Measurements from ENCODE around the gene NDUFB7. TPM values are rescaled to one million over a fixed set of nuclear protein-coding genes. Genes with fewer than 3 reads are reported as not detected.

The NDUFB7 gene
- total RNA-seq, 1 donor from 2014 or later = 137 TPM

DNA sequence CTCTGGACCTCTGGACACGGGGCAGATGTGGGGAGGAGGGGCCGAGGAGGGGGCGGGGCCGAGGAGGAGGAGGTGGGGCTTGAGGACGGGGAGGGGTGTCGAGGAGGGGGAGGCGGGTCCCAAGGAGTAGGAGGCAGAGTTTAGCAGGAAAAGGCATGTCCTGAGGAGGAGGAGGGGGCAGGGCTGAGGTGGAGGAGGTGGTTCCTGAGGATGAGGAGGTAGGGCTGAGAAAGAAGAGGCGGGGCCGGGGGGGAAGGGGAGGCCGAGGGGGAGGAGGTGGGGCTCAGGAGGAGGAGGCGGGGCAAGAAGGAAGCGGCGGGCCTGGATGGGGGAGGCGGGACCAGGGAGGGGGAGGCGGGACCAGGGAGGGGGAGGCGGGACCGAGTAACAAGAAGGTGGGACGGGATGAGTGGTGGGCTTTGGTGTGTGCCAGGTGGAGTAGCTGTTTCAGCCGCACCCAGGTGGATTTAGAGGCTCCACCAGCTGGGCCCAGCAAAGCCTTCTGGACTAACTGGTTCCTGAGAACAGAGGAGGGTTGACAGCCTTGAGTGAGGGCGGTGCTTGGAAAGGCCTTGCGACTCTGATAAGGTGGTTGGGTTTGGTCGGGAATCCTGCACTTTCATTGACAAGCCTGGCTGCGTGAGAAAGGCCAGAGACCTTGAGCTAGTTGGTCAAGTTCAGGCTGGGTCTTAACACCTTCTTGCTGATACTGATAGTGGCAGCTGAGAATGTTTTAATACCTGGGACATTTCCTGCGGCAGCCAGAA lies 34.8 kb downstream of the NDUFB7 start:
- peaks cover 13% of the 10 kb centered on the region for H3K4me1 Mint-ChIP-seq (ENCODE audit: unreplicated experiment)
- no peaks in the 10 kb centered on the region for H3K27me3 Mint-ChIP-seq
- H3K36me3 Mint-ChIP-seq = peaks cover 3% of the 10 kb centered on the region
- DNase-seq (ENCODE audit: extremely low spot score, unreplicated experiment) = no peak
- H3K4me3 Mint-ChIP-seq = peak overlapping the region; percentile 74
- no peaks in the 10 kb centered on the region for H3K9me3 Mint-ChIP-seq
- no peak for TF ChIP-seq CTCF (conservative IDR thresholded peaks at IDR 0.05)
- H3K27ac Mint-ChIP-seq = peak overlapping the region; percentile 96

GRCh38 chr19:14533450-14533849 lies 38.4 kb downstream of the NDUFB7 start:
- H3K36me3 Mint-ChIP-seq = peaks cover 3% of the 10 kb centered on the region
- TF ChIP-seq CTCF (conservative IDR thresholded peaks at IDR 0.05) = no peak
- peaks cover 23% of the 10 kb centered on the region for H3K4me1 Mint-ChIP-seq (ENCODE audit: unreplicated experiment)
- no peak for DNase-seq (ENCODE audit: extremely low spot score, unreplicated experiment)
- H3K27ac Mint-ChIP-seq = no peak overlapping the region
- no peak overlapping the region for H3K4me3 Mint-ChIP-seq
- no peaks in the 10 kb centered on the region for H3K27me3 Mint-ChIP-seq
- no peaks in the 10 kb centered on the region for H3K9me3 Mint-ChIP-seq

- Mint-ChIP-seq H3K9me3 (no peaks in the 10 kb centered on the region), H3K36me3 (peaks cover 3% of the 10 kb centered on the region), H3K27ac (peak overlapping the region; percentile 10), H3K4me3 (peak overlapping the region; percentile 81), H3K4me1 (ENCODE audit: unreplicated experiment) (peaks cover 19% of the 10 kb centered on the region), H3K27me3 (no peaks in the 10 kb centered on the region)
- DNase-seq (ENCODE audit: extremely low spot score, unreplicated experiment) = no peak
- no peak for TF ChIP-seq CTCF (conservative IDR thresholded peaks at IDR 0.05)
Observed at GRCh38 chr19:14530506-14530905, 41.4 kb downstream of the NDUFB7 start.

DNA sequence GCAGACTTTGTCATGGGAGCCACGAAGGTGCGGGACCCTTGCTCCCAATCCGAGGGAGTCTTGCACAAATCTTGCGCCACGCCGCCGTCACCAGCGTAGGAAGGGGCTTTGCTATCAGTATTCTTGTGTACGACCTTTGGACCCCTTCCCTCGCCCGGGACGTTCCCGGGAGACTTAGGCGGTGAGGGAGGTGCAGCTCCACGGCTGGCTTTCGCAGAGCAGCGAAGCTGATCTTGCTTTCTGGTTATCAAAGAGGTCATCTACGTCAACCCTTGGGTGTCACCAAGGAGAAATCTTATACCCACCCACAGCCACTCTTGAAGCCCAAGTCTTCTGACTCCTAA lies 41.9 kb downstream of the NDUFB7 start:
- no peak for TF ChIP-seq CTCF (conservative IDR thresholded peaks at IDR 0.05)
- DNase-seq (ENCODE audit: extremely low spot score, unreplicated experiment) = peak; percentile 77

DNA sequence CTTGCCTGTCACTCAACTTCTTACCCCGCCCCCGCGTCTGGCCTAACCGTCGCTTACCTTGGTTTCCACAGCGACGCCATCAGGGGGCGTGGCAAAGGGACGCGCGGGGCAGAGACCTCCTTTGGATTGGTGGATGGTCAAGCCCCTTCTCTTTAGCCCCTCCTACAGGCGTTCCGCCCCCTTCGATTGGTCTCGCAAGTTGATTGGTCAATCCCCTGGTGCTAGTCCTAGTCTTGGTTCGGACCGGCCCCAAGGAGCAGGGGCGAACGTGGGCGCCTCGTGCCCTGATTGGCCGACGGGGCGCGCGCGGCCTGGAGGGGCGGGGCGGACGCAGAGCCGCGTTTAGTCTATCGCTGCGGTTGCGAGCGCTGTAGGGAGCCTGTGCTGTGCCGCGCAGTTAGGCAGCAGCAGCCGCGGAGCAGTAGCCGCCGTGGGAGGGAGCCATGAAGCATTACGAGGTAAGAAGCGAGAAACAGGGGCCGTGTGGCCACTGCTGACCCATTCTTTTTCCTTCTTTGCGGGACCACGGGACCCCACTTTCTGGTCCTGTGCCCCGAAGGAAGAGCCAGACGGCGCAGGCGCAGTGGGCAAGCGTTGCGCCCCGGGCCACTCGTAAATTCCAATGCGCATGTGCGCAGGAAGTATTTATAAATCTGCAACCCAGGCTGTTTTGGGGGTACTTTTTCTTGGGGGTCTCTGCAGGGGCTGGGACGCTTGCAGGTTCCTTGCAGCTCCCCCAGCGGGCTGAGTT lies 42.4 kb downstream of the NDUFB7 start, which contains the start of gene TECR:
Gene TECR, plus strand, starts transcription at position 341 of the 751 bp plus-strand sequence. Its CDS starts 103 bp downstream, at position 444.
- TF ChIP-seq CTCF (conservative IDR thresholded peaks at IDR 0.05) = no peak
- H3K36me3 Mint-ChIP-seq = peaks cover 3% of the 10 kb centered on the region
- no peaks in the 10 kb centered on the region for H3K9me3 Mint-ChIP-seq
- no peaks in the 10 kb centered on the region for H3K27me3 Mint-ChIP-seq
- peak; percentile 99 for DNase-seq (ENCODE audit: extremely low spot score, unreplicated experiment)
- peak within 1 kb of the TSS; percentile 97 for H3K27ac Mint-ChIP-seq
- H3K4me3 Mint-ChIP-seq = peak within 1 kb of the TSS; percentile 99
- peaks cover 19% of the 10 kb centered on the region for H3K4me1 Mint-ChIP-seq (ENCODE audit: unreplicated experiment)

More for the DNA sequence above, 41.9 kb downstream of the NDUFB7 start:
- Mint-ChIP-seq H3K4me3 (peak overlapping the region; percentile 99), H3K9me3 (no peaks in the 10 kb centered on the region), H3K27me3 (no peaks in the 10 kb centered on the region), H3K36me3 (peaks cover 3% of the 10 kb centered on the region), H3K4me1 (ENCODE audit: unreplicated experiment) (peaks cover 19% of the 10 kb centered on the region), H3K27ac (peak overlapping the region; percentile 97)

Measured in type B pancreatic cell (in vitro differentiated cells).